IPS DF 6.9 (cell line): ENCODE measurements around the gene CELSR2.
"Not testable (repeated sequence)": the region's sequence is repeated elsewhere in the genome, so short reads cannot be mapped to it uniquely, and the experiment has no call there.

Source experiments
- DNase-seq: peaks from one replicate; pipeline ENCODE4 v3.0.0-alpha.2; 2013; ENCODE audit warnings: low read depth, low spot score
- H3K27ac ChIP-seq: one replicate; pipeline ENCODE4 v1.5.1; 2013; ENCODE audit warnings: low read length, control low read depth
- H3K27me3 ChIP-seq: 2 replicates; pipeline ENCODE4 v1.6.1; 2013; ENCODE audit warnings: mild to moderate bottlenecking, low read length; ENCODE audit not compliant: control insufficient read depth, insufficient read depth
- H3K36me3 ChIP-seq: 2 replicates; pipeline ENCODE4 v1.6.1; 2013; ENCODE audit warnings: low read length; ENCODE audit not compliant: control insufficient read depth, insufficient read depth
- H3K4me1 ChIP-seq: 2 replicates; pipeline ENCODE4 v1.6.1; 2013; ENCODE audit warnings: low read length; ENCODE audit not compliant: control insufficient read depth, insufficient read depth
- H3K4me3 ChIP-seq: 2 replicates; pipeline ENCODE4 v1.5.1; 2013; ENCODE audit warnings: mild to moderate bottlenecking, low read length
- H3K9me3 ChIP-seq: 2 replicates; pipeline ENCODE4 v1.6.1; 2013; ENCODE audit warnings: low read length, inconsistent platforms; ENCODE audit not compliant: control insufficient read depth, insufficient read depth
- WGBS: extraction: QIAGEN DNeasy Blood & Tissue Kit; methylation state at CpG from one replicate; pipeline ENCODE4 v1.1.7; 2013; ENCODE audit warnings: mixed read lengths, missing lambda C conversion rate; ENCODE audit not compliant: insufficient read length, insufficient coverage; 5-methylcytosine and 5-hydroxymethylcytosine counted together

The CELSR2 gene

GRCh38 chr1:109296782-109297181, 47.4 kb downstream of the CELSR2 start:
- Histone ChIP-seq H3K27me3 (no peaks in the 10 kb centered on the region), H3K36me3 (no peaks in the 10 kb centered on the region), H3K4me1 (peaks cover 2% of the 10 kb centered on the region; the same call in 1 of the 2 replicates), H3K4me3 (no peak overlapping the region), H3K9me3 (no peaks in the 10 kb centered on the region), H3K27ac (no peak overlapping the region)
- no CpG with 5 or more reads among the region's 16 CpGs for WGBS
- no peak for DNase-seq

GRCh38 chr1:109298666-109299557, 49.6 kb downstream of the CELSR2 start:
- no CpG with 5 or more reads among the region's 11 CpGs for WGBS
- H3K27ac ChIP-seq = no peak overlapping the region

GRCh38 chr1:109299558-109300343, 50.4 kb downstream of the CELSR2 start:
- H3K27me3 ChIP-seq = no peaks in the 10 kb centered on the region
- H3K36me3 ChIP-seq = no peaks in the 10 kb centered on the region
- DNase-seq = no peak
- H3K4me1 ChIP-seq = peaks cover 2% of the 10 kb centered on the region; the same call in 1 of the 2 replicates
- no peak overlapping the region for H3K4me3 ChIP-seq
- no CpG with 5 or more reads among the region's 20 CpGs for WGBS
- no peak overlapping the region for H3K27ac ChIP-seq
- no peaks in the 10 kb centered on the region for H3K9me3 ChIP-seq

More at GRCh38 chr1:109298666-109299557, 49.6 kb downstream of the CELSR2 start:
- Histone ChIP-seq H3K9me3 (no peaks in the 10 kb centered on the region), H3K27me3 (no peaks in the 10 kb centered on the region), H3K4me3 (no peak overlapping the region), H3K4me1 (peaks cover 2% of the 10 kb centered on the region; the same call in 1 of the 2 replicates), H3K36me3 (no peaks in the 10 kb centered on the region)
- DNase-seq = no peak

GRCh38 chr1:109300650-109301151, 51.4 kb downstream of the CELSR2 start:
- Histone ChIP-seq H3K36me3 (no peaks in the 10 kb centered on the region), H3K4me3 (no peak overlapping the region), H3K4me1 (peaks cover 2% of the 10 kb centered on the region; the same call in 1 of the 2 replicates), H3K9me3 (no peaks in the 10 kb centered on the region), H3K27ac (no peak overlapping the region), H3K27me3 (no peaks in the 10 kb centered on the region)
- no CpG with 5 or more reads among the region's 16 CpGs for WGBS
- DNase-seq = no peak

- H3K9me3 ChIP-seq = no peaks in the 10 kb centered on the region
- no peaks in the 10 kb centered on the region for H3K36me3 ChIP-seq
- WGBS = 100% methylated on average over 2 of the region's 5 CpGs
- no peak for DNase-seq
- no peak overlapping the region for H3K4me3 ChIP-seq
- H3K27ac ChIP-seq = no peak overlapping the region
- peaks cover 2% of the 10 kb centered on the region for H3K4me1 ChIP-seq
- no peaks in the 10 kb centered on the region for H3K27me3 ChIP-seq
Measured at GRCh38 chr1:109301874-109302273, 52.5 kb downstream of the CELSR2 start.

GRCh38 chr1:109304226-109304920, 55.0 kb downstream of the CELSR2 start:
- Histone ChIP-seq H3K4me3 (no peak overlapping the region), H3K9me3 (no peaks in the 10 kb centered on the region), H3K27me3 (no peaks in the 10 kb centered on the region), H3K27ac (no peak overlapping the region), H3K36me3 (no peaks in the 10 kb centered on the region), H3K4me1 (peaks cover 4% of the 10 kb centered on the region)
- WGBS = no CpG with 5 or more reads among the region's 8 CpGs
- no peak for DNase-seq

- not testable (repeated sequence) for H3K27me3 ChIP-seq, H3K4me1 ChIP-seq, H3K9me3 ChIP-seq, DNase-seq, H3K4me3 ChIP-seq, H3K36me3 ChIP-seq, H3K27ac ChIP-seq
- WGBS = no CpG with 5 or more reads among the region's 10 CpGs
Measured at GRCh38 chr1:109305991-109306390, 56.7 kb downstream of the CELSR2 start.

- WGBS = no CpG with 5 or more reads among the region's 7 CpGs
- Histone ChIP-seq H3K4me3 (no peak within 1 kb of the TSS), H3K27me3 (no peaks in the 10 kb centered on the region), H3K36me3 (no peaks in the 10 kb centered on the region), H3K9me3 (no peaks in the 10 kb centered on the region), H3K27ac (no peak within 1 kb of the TSS), H3K4me1 (peaks cover 2% of the 10 kb centered on the region)
- DNase-seq = no peak
Measured at GRCh38 chr1:109306832-109307273, 57.5 kb downstream of the CELSR2 start, which contains the start of gene MYBPHL. Gene MYBPHL, minus strand, starts transcription at chr1:109307011. Its CDS starts 20 bp downstream, at chr1:109306991.

GRCh38 chr1:109307274-109308021, 58.1 kb downstream of the CELSR2 start:
- Histone ChIP-seq H3K36me3 (no peaks in the 10 kb centered on the region), H3K4me1 (peaks cover 2% of the 10 kb centered on the region), H3K27me3 (no peaks in the 10 kb centered on the region), H3K9me3 (no peaks in the 10 kb centered on the region), H3K27ac (no peak overlapping the region), H3K4me3 (no peak overlapping the region)
- no CpG with 5 or more reads among the region's 14 CpGs for WGBS
- DNase-seq = no peak
